GM12878 (cell line): ENCODE measurements around the gene SLC25A15. TPM values are rescaled to one million over a fixed set of nuclear protein-coding genes. Genes with fewer than 3 reads are reported as not detected.

Source experiments
- ATAC-seq: fragments of 200-7000 bp; cut with Tn5 transposase; 3 replicates; pipeline ENCODE4 v1.9.1; 2020; ENCODE audit warnings: mild to moderate bottlenecking, moderate library complexity
- BruUV-seq: library from RNA; stranded (reverse); fragments of 400-500 nt; replicated peaks from 2 replicates; lab custom pipeline; 2021; lab: Mats Ljungman, UMichigan
- CTCF ChIA-PET: fragments of 300-600 bp; sonication (Branson Sonifier 250); formaldehyde crosslinking; extraction: SDS; loops from one replicate; lab custom pipeline; 2021; ENCODE audit warnings: inconsistent platforms; lab: Yijun Ruan, JAX
- POLR2A ChIA-PET: fragments of 350-600 bp; formaldehyde crosslinking; extraction: SDS; loops from one replicate; lab custom pipeline; 2021; ENCODE audit warnings: inconsistent platforms; lab: Charles Lee
- RAD21 ChIA-PET: fragments of 300-600 bp; sonication (Branson Sonifier 250); formaldehyde crosslinking; loops from one replicate; lab custom pipeline; 2023; ENCODE audit warnings: antibody characterized with exemption; ENCODE audit not compliant: unreplicated experiment; lab: Charles Lee
- SMC1A ChIA-PET: fragments of 300-600 bp; sonication (Branson Sonifier 250); formaldehyde crosslinking; loops from one replicate; lab custom pipeline; 2023; ENCODE audit not compliant: unreplicated experiment, uncharacterized antibody; lab: Charles Lee
- DNase-seq: peaks from one replicate; pipeline ENCODE4 v3.0.0-alpha.2; 2011; ENCODE audit warnings: low read depth, low spot score
- FAIRE-seq: peaks from 3 replicates; lab custom pipeline; 2011; peaks lifted over from hg19 to GRCh38; lab: Jason Lieb, UNC
- H2AFZ ChIP-seq: 2 replicates; pipeline ENCODE4 v1.6.0; 2011; ENCODE audit warnings: low read depth, low read length, control low read depth; ENCODE audit not compliant: control insufficient read depth
- H3K27ac ChIP-seq: 2 replicates; pipeline ENCODE4 v1.5.1; 2011; ENCODE audit warnings: control low read depth; ENCODE audit not compliant: control insufficient read depth, insufficient read depth
- H3K27me3 ChIP-seq, 2 experiments: replicated peaks in 1 of 2; 2 replicates each; pipeline versions ENCODE4 v1.6.0 to v1.6.1; 2011; ENCODE audit warnings: low read length in 1 of 2; ENCODE audit not compliant: control insufficient read depth in 2 of 2, insufficient read depth in 2 of 2
- H3K36me3 ChIP-seq, 2 experiments: 2 replicates each; pipeline ENCODE4 v1.5.1; 2011; ENCODE audit warnings: low read length in 1 of 2; ENCODE audit not compliant: control insufficient read depth in 2 of 2, insufficient read depth in 2 of 2
- H3K4me1 ChIP-seq: 2 replicates; pipeline ENCODE4 v1.6.1; 2011; ENCODE audit warnings: mild to moderate bottlenecking, low read length, moderate library complexity, mixed read lengths; ENCODE audit not compliant: control insufficient read depth, insufficient read depth
- H3K4me2 ChIP-seq: 2 replicates; pipeline ENCODE4 v1.6.0; 2011; ENCODE audit warnings: control low read depth; ENCODE audit not compliant: control insufficient read depth, insufficient read depth
- H3K4me3 ChIP-seq: fragments of 200-600 bp; sonication (generic); 2 replicates; pipeline ENCODE4 v1.5.1; 2016
- H3K79me2 ChIP-seq: 2 replicates; pipeline ENCODE4 v1.6.0; 2011; ENCODE audit warnings: low read length; ENCODE audit not compliant: control insufficient read depth, insufficient read depth
- H3K9ac ChIP-seq: 2 replicates; pipeline ENCODE4 v1.8.0; 2011; ENCODE audit warnings: low read length, control low read depth, mixed read lengths; ENCODE audit not compliant: control insufficient read depth, insufficient read depth
- H3K9me3 ChIP-seq: replicated peaks from 3 replicates; pipeline ENCODE4 v1.5.1; 2011; ENCODE audit warnings: mild to moderate bottlenecking, low read length; ENCODE audit not compliant: control insufficient read depth, insufficient read depth
- H4K20me1 ChIP-seq: 2 replicates; pipeline ENCODE4 v1.6.0; 2011; ENCODE audit not compliant: control insufficient read depth, insufficient read depth
- BHLHE40 ChIP-seq, 2 experiments: fragments of 450-650 bp in 1 of 2; IDR thresholded peaks; 2 replicates each; pipeline ENCODE4 v1.6.1; 2011 to 2017; ENCODE audit warnings: low read depth in 2 of 2, borderline replicate concordance in 1 of 2, improper control_type of control experiment in 1 of 2, low read length in 1 of 2, mild to moderate bottlenecking in 1 of 2
- CBX5 ChIP-seq: sonication (generic); IDR thresholded peaks from 2 replicates; pipeline ENCODE4 v1.6.1; 2016; ENCODE audit warnings: low read depth, moderate library complexity, mild to moderate bottlenecking, inconsistent platforms
- CREB1 ChIP-seq: IDR thresholded peaks from 2 replicates; pipeline ENCODE4 v1.6.1; 2012; ENCODE audit warnings: low read depth, mild to moderate bottlenecking, inconsistent platforms
- ETV6 ChIP-seq, 2 experiments: fragments of 450-650 bp in 1 of 2; IDR thresholded peaks in 1 of 2; conservative IDR thresholded peaks in 1 of 2; 2 replicates each; pipeline ENCODE4 v1.6.1; 2014; ENCODE audit warnings: antibody characterized with exemption in 1 of 2, borderline replicate concordance in 1 of 2, low read depth in 1 of 2, mild to moderate bottlenecking in 1 of 2, moderate library complexity in 1 of 2
- GABPA ChIP-seq: IDR thresholded peaks from 2 replicates; pipeline ENCODE4 v1.6.1; 2014; ENCODE audit warnings: antibody characterized with exemption, low read depth, mild to moderate bottlenecking, inconsistent platforms
- JUNB ChIP-seq: IDR thresholded peaks from 2 replicates; pipeline ENCODE4 v1.6.1; 2016; ENCODE audit warnings: antibody characterized with exemption, mild to moderate bottlenecking
- PAX8 ChIP-seq: fragments of 450-650 bp; IDR thresholded peaks from 2 replicates; pipeline ENCODE4 v1.6.1; 2017; ENCODE audit warnings: mild to moderate bottlenecking, moderate library complexity
- RUNX3 ChIP-seq: IDR thresholded peaks from 2 replicates; pipeline ENCODE4 v1.6.1; 2012; ENCODE audit warnings: low read length, inconsistent platforms
- SPI1 ChIP-seq: IDR thresholded peaks from 2 replicates; pipeline ENCODE4 v1.6.1; 2011; ENCODE audit warnings: low read depth, mild to moderate bottlenecking, low read length, moderate library complexity, borderline replicate concordance; ENCODE audit not compliant: insufficient read depth
- SUPT20H ChIP-seq: IDR thresholded peaks from 2 replicates; pipeline ENCODE4 v1.6.1; 2011; ENCODE audit warnings: low read depth, mild to moderate bottlenecking, low read length, moderate library complexity, borderline replicate concordance; ENCODE audit not compliant: control insufficient read depth
- ZNF24 ChIP-seq: fragments of 450-650 bp; IDR thresholded peaks from 2 replicates; pipeline ENCODE4 v1.6.1; 2017; ENCODE audit warnings: antibody characterized with exemption, mild to moderate bottlenecking
- ZNF274 ChIP-seq: IDR thresholded peaks from one replicate; pipeline ENCODE4 v1.8.0; 2011; ENCODE audit not compliant: insufficient read length, insufficient read depth
- WGBS: methylation state at CpG from one replicate; pipeline ENCODE4 v1.1.6; 2016; ENCODE audit warnings: low lambda C conversion rate; ENCODE audit not compliant: insufficient replicate concordance, insufficient coverage; ENCODE audit errors: missing lambda C conversion rate; 5-methylcytosine and 5-hydroxymethylcytosine counted together
- in situ Hi-C: fragments of 300-500 bp; cut with MboI; formaldehyde crosslinking; loops from 9 replicates; pipeline ENCODE4 v1.14.3; 2018; ENCODE audit warnings: mixed read lengths
- intact Hi-C: fragments of 100-400 bp; cut with micrococcal nuclease; formaldehyde crosslinking; loops from one replicate; pipeline ENCODE4 v1.14.2; 2022; ENCODE audit not compliant: unreplicated experiment
- polyA plus RNA-seq, 11 experiments: library from polyadenylated mRNA; depleted of rRNA in 4 of 11; unstranded in 6 of 11; stranded (reverse) in 5 of 11; fragments of >200 nt; fragmentation: Nextera tagmentation in 4 of 11; fragmentation: Illumina TruSeq in 1 of 11; extraction: Ambion mirVana in 4 of 11; extraction: Trizol in 1 of 11; gene quantifications; 1 replicate in 1 of 11; 2 replicates in 10 of 11; pipeline versions ENCODE4 v1.2.1 to v1.2.3, GENCODE V29; 2011 to 2016; ENCODE audit warnings: inconsistent platforms in 2 of 11, missing spikeins in 2 of 11, low read depth in 1 of 11
- total RNA-seq, 4 experiments: library from RNA; depleted of rRNA in 3 of 4; stranded (reverse); fragments of >200 nt in 3 of 4; fragmentation: Illumina TruSeq in 1 of 4; extraction: Trizol in 1 of 4; gene quantifications; 2 replicates each; pipeline versions ENCODE4 v1.2.1 to v1.2.3, GENCODE V29; 2013 to 2021

The SLC25A15 gene
- total and polyA plus RNA-seq, 10 of the 15 experiments (the other 5 are each of a cell fraction or from before 2014, with no cell fraction given) = 2.7 to 20.6 (median 15.0) TPM

- ATAC-seq (peak; percentile 74), FAIRE-seq (no peak), DNase-seq (no peak)
- Histone ChIP-seq H3K36me3 (no peaks in the 10 kb centered on the region), H3K27me3 (no peaks in the 10 kb centered on the region), H3K27ac (peak overlapping the region; percentile 17; the same call in 1 of the 2 replicates), H3K4me1 (peaks cover 11% of the 10 kb centered on the region), H4K20me1 (no peaks in the 10 kb centered on the region), H3K9me3 (no peaks in the 10 kb centered on the region), H2AFZ (peak overlapping the region; percentile 75), H3K79me2 (no peaks in the 10 kb centered on the region), H3K9ac (no peak overlapping the region), H3K4me2 (peak overlapping the region; percentile 40), H3K4me3 (no peak overlapping the region)
- ChIA-PET SMC1A (interaction anchor here (0.6 to 2.6 kb wide), 36 partner anchors 8 to 1093 kb away, joined by 3 to 15 read pairs (median 4); partner anchors contain the start of gene SLC25A15), RAD21 (interaction anchor here (0.7 to 3.0 kb wide), 24 partner anchors 9 to 1160 kb away, joined by 3 to 19 read pairs (median 4); partner anchors contain the start of gene SLC25A15), POLR2A (interaction anchor here (0.6 to 1.3 kb wide), 3 partner anchors 10 to 1502 kb away, joined by 3 read pairs; no protein-coding TSS in a partner anchor), CTCF (interaction anchor here (0.6 to 4.5 kb wide), 66 partner anchors 10 to 1161 kb away, joined by 3 to 36 read pairs (median 4); partner anchors contain the start of gene SLC25A15)
- in situ Hi-C loops (loop anchor here (5.0 kb wide), 1 partner anchor 714 kb away; no protein-coding TSS in a partner anchor), intact Hi-C loops (loop anchor here (5.0 to 10.0 kb wide), 7 partner anchors 41 to 1089 kb away; partner anchors contain the start of gene FOXO1)
- no TSS peak for BruUV-seq
- WGBS = 0% methylated on average over 7 of the region's 7 CpGs
- TF ChIP-seq SPI1 (peak; percentile 71), JUNB (no peak), ETV6 (conservative IDR thresholded peaks at IDR 0.05 in 1 of 2, IDR thresholded peaks at IDR 0.05 in 1 of 2; ENCODE audit: borderline replicate concordance in 1 of 2, low read depth in 1 of 2) (peak in 1 of 2 experiments; percentile 68; a peak in 2 of 4 replicates), ZNF24 (no peak), RUNX3 (peak; percentile 67), BHLHE40 (IDR thresholded peaks at IDR 0.05; ENCODE audit: borderline replicate concordance in 1 of 2, low read depth in 2 of 2, low read length in 1 of 2) (no peak), ZNF274 (no peak), PAX8 (no peak), GABPA (0 out of 2 replicates have a peak, but pooled peaks have one; percentile 58), CBX5 (0 out of 2 replicates have a peak, but pooled peaks have one; percentile 23), CREB1 (0 out of 2 replicates have a peak, but pooled peaks have one; percentile 25), SUPT20H (no peak)
Measured at GRCh38 chr13:40776681-40777165, 12.7 kb upstream of the SLC25A15 start.
